ENCODE data around the gene PTPN1.

- TF ChIP-seq, protein P1, sequence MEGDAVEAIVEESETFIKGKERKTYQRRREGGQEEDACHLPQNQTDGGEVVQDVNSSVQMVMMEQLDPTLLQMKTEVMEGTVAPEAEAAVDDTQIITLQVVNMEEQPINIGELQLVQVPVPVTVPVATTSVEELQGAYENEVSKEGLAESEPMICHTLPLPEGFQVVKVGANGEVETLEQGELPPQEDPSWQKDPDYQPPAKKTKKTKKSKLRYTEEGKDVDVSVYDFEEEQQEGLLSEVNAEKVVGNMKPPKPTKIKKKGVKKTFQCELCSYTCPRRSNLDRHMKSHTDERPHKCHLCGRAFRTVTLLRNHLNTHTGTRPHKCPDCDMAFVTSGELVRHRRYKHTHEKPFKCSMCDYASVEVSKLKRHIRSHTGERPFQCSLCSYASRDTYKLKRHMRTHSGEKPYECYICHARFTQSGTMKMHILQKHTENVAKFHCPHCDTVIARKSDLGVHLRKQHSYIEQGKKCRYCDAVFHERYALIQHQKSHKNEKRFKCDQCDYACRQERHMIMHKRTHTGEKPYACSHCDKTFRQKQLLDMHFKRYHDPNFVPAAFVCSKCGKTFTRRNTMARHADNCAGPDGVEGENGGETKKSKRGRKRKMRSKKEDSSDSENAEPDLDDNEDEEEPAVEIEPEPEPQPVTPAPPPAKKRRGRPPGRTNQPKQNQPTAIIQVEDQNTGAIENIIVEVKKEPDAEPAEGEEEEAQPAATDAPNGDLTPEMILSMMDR (IDR thresholded peaks at IDR 0.05) = peak; percentile 49 to 76 (median 66)
- no peak for TF ChIP-seq POLR2A (IDR thresholded peaks at IDR 0.05)
Measured at GRCh38 chr20:50580016-50580747, 70.0 kb downstream of the PTPN1 start.

Data from thyroid gland (tissue), 4 donors.